ENCODE results near the gene TSPAN17. TPM values are rescaled to one million over a fixed set of nuclear protein-coding genes. Genes with fewer than 3 reads are reported as not detected.
A peak's percentile ranks its signal among the peaks of the same experiment; 100 is the strongest.

TSPAN17 gene
- total RNA-seq, 1 experiment from 2014 or later: 48.0 TPM

DNA sequence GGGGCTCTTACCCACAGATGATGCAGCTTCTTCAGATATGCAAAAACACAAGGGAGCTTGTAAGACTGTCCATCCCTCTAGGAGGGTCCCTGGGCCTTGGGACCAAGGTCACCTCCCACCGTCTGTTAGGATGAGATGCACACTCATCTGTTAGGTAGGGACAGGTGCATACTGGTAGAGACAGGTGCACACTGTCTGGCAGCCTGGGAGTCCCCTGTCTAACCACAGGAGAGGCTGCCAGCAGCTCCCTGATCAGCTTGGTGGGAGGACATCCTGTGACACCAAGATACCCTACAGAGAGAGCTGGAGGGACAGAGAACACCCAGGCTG lies 13.2 kb downstream of the TSPAN17 start:
- no peak for DNase-seq (ENCODE audit: low spot score)

DNA sequence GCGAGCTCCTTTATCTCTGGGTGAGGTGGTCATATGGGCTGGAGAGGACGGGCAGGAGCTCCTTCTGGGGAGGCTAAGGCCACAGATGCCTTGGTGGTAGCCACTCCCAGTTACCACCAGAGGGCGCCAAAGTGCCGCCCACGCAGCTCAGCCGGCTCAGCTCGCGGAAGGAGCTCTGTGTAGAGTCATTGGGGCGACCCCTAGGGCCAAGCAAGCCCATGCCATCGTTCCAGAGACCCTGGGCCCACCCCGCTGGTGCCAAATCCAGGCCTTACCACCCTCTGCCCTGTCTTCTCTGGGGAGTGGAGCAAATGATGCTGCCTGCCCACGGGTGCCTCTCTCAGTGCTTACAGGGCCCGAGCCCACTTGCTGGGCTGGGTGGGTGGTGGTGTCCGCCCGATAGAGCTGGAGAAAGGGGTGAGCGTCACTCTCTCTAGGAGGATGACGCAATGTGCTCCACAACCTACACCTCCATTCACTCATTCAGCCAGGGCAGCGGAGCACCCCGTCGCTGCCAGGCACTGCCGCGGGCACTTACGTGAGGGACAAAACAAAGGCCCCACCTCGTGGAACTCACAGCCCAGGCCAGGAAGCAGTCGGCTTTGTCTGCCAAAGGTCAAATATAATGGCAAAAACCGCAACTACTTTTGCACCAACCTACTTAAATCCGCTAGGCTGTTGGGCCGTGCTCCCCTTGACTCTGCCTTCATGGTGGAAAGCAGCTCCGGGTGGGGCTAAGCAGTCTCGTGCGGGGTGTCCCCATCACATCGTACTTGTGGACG lies 13.8 kb downstream of the TSPAN17 start:
- peak; percentile 83 for DNase-seq (ENCODE audit: low spot score)

DNA sequence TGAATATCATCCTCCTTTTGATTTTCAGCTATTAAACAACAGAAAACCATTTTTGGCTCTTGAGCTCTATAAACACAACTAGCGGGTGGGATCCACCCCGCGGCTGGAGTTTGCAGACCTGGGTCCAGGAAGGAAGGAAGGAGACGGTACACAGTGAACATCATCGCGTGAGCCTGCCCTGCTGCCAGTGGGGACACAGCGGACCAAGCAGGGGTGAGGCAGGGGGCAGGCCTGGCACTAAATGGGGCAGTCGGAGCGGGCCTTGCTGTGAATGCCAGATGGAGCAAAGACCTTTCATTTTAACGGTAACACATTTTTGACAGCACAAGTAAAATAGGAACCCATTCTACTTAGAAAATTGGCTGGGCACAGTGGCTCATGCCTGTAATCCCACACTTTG lies 14.4 kb downstream of the TSPAN17 start:
- no peak for DNase-seq (ENCODE audit: low spot score)

DNA sequence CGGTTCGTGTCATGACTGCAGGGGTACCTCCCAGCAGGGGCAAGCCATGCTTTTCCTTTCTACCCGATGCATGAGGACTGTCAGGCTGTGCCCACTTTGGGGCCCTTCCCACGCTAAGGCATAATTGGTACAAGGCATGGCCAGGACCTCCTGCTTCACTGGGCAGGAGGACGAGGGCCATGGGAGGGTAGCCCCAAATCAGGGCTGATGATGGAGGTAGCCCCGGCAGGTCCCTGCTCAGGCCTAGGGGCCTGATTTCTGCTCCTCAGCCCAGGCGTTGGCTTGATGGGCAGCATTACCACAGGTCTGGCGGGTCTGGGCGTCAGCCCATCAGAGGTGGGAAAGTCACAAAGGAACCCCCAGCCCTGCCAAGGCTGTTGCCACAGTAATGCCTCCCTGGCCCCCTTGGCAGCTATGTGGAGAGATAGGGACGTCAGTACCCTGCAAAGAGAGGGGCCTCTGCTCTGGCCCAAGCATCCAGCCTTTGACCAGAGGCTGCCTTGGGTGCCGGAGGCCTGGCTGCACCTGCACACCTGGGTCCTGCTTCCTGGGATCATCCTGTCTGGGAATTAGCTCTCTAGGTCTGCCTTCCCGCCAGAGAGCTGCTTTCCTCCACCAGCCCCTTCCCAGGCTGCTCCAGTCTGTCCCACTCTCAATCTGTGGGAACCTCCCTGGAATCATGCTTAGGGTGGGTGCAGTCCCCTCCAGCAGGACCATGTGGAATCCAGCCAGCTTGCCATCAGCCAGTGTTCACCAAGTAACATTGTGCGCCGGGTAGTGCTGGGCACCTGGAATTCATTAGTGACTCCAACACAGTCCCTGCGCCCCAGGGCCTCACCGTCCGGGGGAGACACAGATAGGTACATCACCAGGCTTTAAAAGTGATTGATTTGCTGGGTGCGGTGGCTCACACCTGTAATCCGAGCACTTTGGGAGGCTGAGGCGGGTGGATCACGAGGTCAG lies 15.4 kb downstream of the TSPAN17 start:
- DNase-seq (ENCODE audit: low spot score): no peak

DNA sequence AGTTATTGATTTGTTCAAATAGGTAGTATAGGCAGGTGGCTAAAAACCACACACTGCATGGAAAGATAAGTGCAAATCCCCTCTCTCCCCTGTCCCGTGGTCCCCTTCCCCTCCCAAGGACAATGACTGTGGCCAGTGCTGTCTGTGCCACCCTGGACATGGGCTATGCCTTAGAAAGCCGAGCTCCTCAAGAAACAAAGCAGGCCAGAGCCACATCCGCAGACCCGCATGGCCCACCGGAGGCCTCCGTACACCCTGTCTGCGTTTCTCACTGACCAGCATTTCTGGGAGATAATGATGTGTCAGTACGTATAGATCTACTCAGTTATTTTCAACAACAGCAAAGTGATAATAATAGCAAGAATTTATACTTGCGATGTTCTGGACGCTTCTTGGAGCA lies 16.3 kb downstream of the TSPAN17 start:
- no peak for DNase-seq (ENCODE audit: low spot score)

DNA sequence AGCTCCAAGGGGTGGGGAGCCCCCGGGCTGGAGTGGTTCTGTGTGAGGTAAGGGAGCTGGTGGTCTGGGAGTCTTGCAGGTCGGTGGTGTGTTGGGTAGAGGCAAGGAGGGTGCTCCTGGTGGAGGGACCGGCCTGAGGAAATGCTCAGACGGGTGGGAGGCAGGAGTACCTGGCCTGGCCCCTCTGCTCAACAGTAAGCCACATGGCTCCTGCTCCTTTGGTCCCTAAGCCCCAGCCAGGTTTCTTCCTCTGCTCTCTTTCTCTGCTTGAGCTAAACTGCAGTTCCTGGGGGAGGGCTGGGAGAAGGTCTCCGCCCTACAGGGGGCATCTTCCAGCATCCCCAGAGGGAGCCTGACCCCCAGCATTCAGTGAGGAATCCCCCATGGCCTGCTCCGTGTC lies 17.2 kb downstream of the TSPAN17 start:
- DNase-seq (ENCODE audit: low spot score): no peak

GRCh38 chr5:176664886-176665285 lies 17.6 kb downstream of the TSPAN17 start:
- DNase-seq (ENCODE audit: low spot score): no peak

- no peak for DNase-seq (ENCODE audit: low spot score)
Observed at GRCh38 chr5:176665517-176665916, 18.2 kb downstream of the TSPAN17 start.

DNA sequence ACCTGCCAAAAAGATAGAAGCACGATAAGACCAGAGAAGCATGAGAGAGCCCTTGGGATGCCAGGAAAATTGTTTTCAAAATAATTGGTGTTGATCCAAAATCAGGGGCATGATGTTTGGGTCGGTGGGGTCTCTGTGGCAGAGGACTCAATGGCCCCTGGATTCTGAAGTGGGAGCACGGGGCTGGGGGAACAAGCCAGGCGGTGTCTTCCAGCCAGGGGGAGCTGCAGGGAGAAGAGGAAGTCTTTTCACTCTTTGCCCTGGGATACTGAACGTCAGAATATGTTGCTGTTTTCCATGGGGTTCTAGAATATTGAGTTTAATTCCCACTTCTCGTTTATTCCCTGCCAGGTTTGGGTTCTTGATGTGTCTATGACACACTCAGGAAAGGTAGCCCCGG lies 20.4 kb downstream of the TSPAN17 start:
- DNase-seq (ENCODE audit: low spot score): no peak

DNA sequence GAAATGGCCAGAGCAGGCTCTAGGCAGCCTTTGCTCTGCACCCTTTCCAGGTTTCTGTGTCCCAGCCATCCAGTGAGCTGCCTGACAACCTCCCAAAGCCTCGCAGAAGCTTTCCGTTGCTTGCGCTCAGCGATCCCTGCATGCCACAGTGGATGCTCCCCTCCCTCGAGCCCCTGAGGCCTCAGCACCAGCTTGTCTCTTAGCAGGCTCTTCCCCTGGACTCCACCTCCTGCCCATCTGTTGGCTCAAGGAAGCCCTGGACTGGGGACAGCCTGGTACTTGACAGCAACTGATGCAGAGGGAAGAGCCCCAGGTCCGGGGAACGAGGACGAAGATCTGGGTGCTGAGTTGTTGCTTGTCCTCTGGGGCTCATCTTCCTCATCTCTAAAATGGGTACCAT lies 23.2 kb downstream of the TSPAN17 start:
- DNase-seq (ENCODE audit: low spot score): no peak

- no peak for DNase-seq (ENCODE audit: low spot score)
Observed at GRCh38 chr5:176671399-176671798, 24.1 kb downstream of the TSPAN17 start.

DNA sequence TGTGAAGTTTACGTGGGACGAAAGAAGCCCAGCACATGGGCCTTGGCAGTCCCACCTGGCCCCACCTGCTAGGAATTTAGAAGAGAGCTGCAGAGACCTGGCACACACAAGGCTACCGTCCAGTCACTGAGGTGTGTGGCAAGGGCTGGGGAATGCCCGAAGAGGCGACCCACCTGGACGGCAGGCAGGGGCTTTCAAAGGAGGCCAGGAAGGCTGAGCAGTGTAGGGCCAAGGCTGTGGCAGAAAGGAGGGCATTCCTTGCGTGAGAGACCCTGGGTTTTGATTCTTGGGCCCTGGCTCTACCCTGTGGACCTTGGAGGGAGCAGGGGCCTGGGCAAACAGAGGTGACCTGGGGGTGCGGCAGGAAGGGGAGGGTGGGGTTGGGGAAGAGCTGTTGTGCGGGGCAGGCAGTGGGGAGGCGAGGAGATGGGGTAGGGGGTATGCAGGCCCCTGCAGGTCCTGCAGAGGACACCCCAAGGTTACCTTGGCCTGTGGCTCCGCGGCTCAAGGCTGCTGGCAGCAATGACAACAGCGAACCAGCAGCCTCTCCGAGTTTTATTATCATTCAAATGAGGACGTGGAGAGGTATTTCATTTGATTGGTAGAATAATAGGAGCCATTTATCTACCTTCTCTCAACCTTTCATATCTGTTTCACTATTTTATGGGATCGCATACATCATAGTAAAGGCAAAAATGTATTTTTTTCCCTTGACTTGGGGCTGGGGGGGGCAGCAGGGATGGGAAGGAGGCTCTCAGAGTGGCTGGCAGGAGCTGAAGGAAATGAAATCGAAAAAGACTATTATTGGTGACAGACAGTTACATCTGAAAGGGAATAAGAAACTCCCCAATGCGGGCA lies 24.8 kb downstream of the TSPAN17 start:
- DNase-seq (ENCODE audit: low spot score): no peak

GRCh38 chr5:176673651-176674583 lies 26.6 kb downstream of the TSPAN17 start:
- DNase-seq (ENCODE audit: low spot score): no peak

DNA sequence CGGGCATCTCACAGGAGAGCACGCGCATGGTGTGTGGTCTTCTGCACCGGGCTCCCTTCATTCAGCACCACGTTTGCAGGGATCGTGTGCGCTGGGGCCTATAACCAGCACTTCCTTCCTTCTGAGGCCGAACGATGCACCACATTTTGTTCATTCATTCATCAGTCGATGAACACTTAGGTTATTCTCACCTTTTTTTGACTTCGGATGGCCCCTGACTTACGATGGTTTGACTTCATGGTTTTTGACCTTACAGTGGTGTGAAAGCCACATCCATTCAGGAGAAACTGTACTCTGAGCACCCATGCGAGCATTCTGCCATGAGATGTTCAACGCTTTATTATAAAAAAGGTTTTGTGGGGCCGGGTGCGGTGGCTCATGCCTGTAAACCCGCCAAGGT lies 27.5 kb downstream of the TSPAN17 start:
- no peak for DNase-seq (ENCODE audit: low spot score)

DNA sequence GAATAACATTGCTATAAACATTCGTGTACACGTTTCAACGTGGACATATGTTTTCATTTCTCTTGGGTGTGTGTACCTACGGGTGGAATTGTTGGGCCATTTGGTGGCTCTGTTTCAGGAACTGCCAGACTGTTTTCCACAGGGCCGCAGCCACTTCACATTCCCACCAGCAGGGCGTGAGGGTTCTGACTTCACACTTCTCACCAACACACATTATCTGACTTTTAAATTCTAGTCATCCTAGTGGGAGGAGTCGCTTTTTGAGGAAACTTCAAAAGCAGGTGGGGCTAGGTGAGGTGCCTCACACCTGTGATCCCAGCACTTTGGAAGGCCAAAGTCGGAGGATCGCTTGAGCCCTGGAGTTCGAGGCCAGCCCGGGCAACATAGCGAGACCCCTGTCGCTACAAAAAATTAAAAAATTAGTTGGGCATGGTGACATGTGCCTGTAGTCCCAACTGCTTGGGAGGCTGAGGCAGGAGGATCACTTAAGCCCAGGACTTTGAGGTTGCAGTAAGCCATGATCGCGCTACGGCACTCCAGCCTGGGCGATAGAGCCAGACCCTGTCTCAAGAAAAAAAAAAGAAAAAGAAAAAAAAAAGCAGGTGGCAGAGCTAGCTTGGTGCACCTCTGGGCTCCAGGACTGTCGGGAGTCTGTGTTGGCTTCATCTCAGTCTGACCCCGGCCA lies 28.5 kb downstream of the TSPAN17 start:
- DNase-seq (ENCODE audit: low spot score): peak; percentile 81

GRCh38 chr5:176676361-176676824 lies 29.1 kb downstream of the TSPAN17 start:
- peak; percentile 91 for DNase-seq (ENCODE audit: low spot score)

DNA sequence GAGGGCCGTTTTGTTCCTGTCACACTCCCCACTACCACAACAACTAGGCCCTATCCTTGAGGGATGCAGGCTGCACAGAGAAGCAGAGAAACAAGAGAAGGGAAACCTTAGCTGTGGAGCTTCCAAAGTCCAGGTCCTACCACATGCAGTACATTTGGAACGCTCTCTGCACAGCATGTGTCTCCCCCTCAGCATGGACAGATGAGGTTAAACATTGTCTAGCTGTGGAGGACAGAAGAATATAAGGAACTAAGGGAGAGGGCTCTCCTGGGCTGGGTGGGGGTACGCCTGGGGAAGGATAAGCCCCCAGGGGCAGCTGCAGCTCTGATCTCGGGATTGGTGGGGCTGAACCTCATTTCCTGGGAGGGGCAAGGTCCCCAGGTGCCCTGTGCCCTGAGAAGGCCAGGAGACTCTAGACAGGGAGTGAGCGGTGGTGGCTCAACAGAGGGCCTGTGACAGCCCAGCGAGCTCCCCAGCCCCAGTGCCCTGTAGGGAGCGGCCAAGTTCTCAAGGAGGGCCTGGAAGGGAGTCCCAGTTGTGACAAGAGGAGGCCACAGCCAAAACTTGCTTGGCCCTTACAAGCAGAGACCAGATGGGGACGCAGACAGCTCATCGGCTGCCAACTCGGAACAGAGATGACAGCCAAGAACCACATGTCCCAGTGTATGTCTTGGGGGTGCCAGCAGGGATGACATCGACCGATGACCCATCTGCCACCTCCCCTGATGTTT lies 30.1 kb downstream of the TSPAN17 start:
- no peak for DNase-seq (ENCODE audit: low spot score)

DNA sequence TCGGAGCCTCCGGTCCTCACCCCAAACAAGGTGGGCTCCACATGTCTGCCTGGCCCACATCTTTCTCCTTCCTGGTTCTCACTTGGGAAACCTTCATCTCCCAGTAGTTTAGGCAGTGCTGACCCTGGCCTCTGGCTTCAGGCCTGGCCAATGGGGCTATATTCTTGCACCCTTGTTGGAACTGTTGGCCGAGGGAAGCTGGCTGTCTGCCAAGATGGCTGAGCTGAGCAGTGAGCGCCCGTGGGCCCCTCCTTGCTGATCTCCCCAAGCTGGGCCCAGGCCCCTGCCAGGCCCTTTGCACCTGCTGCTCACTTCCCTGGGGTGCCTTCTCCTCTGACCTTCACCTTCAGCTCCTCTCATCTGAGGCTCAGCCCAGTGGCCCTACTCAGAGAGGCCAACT lies 31.3 kb downstream of the TSPAN17 start:
- no peak for DNase-seq (ENCODE audit: low spot score)
